ENCODE measurements around the gene RBM47.

Gene RBM47

DNA sequence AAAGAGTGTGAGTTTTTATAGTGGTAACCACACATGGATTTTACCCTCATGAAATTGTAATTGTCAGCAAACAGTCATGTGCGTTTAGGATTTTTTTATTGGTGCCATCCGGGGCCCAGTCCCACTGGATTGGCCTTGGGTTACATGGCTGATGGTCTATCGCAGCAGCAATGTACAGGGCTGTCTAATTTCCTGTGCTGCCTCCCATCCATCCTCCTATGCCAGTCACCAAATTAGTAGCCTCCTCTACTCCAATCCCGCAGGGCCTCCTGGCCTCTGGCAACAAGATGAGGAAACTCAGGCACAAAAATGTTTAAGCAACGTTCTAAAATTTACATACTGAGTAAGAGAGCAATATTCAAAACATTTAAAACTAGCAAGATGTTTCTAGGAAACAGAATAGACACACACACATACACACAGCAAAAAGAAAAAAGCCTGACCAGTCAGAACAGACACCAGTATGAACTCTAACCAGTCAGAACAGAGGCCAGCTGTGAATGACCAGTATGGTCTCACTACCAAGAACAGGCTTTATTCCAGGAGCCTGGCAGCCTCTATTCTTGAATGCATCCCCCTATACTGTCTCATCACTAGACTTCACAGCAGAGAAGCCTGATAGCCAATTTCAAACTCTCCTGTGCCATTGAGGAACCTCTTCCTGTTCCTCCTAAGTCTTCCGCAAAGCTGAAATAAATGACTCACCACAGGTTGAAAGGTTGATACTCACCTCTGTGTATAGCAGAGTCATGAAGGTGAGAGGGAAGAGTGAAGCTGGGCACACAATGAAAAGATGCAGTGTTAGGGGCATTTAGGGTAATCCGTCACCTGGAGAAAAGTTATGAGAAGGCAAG lies 251.9 kb downstream of the RBM47 start:
- TF ChIP-seq JUND (IDR thresholded peaks at IDR 0.05; ENCODE audit: low read depth): no peak
- no peak for DNase-seq (ENCODE audit: low read depth in 1 of 2, low spot score in 1 of 2)
- in situ Hi-C loops (cut with HindIII; ENCODE audit: low pct_unique_long_range_greater_than_20kb, low sequenced_read_pairs): no loop called here

DNA sequence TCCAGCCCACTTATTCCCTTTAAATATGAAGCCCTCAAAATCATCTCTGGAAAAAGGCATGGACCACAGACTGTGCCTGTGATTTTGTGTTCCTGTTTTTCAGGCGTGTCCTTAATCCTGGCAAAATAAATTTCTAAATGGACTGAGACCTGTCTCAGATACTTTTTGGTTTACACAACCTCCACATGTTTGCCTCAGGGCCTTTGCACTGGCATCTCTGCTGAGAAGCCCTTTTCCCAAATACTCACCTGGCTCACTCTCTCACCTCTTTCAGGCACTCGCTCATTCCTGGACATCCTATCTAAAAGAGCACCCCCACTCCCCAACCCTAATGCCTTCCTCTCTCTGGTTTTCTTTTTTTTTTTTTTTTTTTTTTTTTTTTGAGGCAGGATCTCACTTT lies 254.0 kb downstream of the RBM47 start:
- no peak for TF ChIP-seq JUND (IDR thresholded peaks at IDR 0.05; ENCODE audit: low read depth)
- in situ Hi-C loops (cut with HindIII; ENCODE audit: low pct_unique_long_range_greater_than_20kb, low sequenced_read_pairs): no loop called here
- DNase-seq (ENCODE audit: low read depth in 1 of 2, low spot score in 1 of 2): no peak

DNA sequence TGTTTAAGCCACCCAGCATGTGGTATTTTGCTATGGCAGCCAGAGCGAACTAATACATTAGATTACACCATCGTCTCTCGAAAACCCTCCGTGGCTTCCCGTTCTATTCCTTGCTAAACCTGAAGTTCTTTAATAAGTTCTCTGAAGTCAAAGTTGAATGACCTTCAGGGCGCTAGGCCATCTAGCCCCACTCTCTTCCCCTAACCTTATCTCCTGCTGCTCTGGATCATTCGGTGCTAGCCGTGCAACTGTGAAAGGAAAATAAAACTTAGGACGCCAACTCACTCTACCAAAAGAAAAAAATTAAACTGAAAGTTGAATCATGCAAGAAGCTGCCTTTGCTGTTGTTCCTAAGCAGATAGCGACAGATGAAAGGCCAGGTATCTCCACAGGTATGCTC lies 254.6 kb downstream of the RBM47 start:
- in situ Hi-C loops (cut with HindIII; ENCODE audit: low pct_unique_long_range_greater_than_20kb, low sequenced_read_pairs): no loop called here
- TF ChIP-seq JUND (IDR thresholded peaks at IDR 0.05; ENCODE audit: low read depth): no peak
- no peak for DNase-seq (ENCODE audit: low read depth in 1 of 2, low spot score in 1 of 2)

DNA sequence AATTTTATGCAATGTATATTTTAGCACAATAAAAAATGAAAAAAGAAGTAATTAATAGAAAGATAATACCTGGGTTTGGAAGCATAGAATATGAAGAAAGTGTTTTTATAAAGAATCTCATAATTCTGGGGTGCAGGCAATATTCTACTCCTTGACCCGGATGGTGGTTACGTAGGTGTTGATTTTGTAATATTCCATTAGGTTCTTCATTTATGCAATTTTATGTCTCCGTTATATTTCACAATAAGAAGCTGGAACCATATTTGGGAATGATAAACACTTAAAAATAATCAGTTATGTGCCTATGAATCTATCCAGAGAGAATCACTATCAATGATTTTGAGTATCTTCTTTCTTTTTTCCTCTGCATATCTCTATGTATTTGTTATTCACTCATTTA lies 256.0 kb downstream of the RBM47 start:
- in situ Hi-C loops (cut with HindIII; ENCODE audit: low pct_unique_long_range_greater_than_20kb, low sequenced_read_pairs): no loop called here

More for the DNA sequence above, 256.0 kb downstream of the RBM47 start:
- TF ChIP-seq JUND (IDR thresholded peaks at IDR 0.05; ENCODE audit: low read depth): no peak
- no peak for DNase-seq (ENCODE audit: low read depth in 1 of 2, low spot score in 1 of 2)
